HG02852 (cell line): ENCODE results near the gene SCUBE1.

Experiments
- ATAC-seq: cut with Tn5 transposase; IDR thresholded peaks from one replicate; pipeline ENCODE4 v1.9.1; 2021; ENCODE audit warnings: mild to moderate bottlenecking, moderate library complexity; ENCODE audit not compliant: unreplicated experiment

Gene SCUBE1

DNA sequence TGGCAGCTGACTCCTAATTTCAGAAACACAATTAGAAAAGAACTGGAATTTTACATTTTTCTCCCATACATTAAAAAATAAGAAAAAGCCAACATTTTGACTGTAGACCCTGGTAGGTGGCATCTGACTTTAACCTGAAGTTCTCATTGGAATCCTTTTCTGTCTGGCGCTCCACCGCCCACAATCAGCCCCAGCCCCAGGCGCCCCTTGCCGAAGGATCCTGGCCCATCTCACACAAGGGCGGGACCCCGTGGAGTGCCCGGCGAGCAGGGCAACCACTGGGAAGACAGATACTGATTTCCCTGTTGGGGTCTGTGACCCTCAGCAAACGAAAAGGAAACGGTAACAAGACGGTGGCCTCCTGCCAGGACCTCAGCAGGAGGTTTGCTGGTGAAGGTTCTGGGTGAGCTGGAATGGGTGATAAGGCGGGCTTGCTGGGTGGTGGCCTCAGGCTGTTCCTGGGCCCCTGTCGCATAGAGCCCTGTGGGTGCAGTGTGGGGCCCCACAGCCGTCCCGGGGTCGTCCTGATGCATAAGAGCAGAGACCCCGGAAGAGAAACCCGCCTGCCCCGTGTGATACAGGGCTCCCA lies 176.1 kb downstream of the SCUBE1 start:
- ATAC-seq, result no peak

DNA sequence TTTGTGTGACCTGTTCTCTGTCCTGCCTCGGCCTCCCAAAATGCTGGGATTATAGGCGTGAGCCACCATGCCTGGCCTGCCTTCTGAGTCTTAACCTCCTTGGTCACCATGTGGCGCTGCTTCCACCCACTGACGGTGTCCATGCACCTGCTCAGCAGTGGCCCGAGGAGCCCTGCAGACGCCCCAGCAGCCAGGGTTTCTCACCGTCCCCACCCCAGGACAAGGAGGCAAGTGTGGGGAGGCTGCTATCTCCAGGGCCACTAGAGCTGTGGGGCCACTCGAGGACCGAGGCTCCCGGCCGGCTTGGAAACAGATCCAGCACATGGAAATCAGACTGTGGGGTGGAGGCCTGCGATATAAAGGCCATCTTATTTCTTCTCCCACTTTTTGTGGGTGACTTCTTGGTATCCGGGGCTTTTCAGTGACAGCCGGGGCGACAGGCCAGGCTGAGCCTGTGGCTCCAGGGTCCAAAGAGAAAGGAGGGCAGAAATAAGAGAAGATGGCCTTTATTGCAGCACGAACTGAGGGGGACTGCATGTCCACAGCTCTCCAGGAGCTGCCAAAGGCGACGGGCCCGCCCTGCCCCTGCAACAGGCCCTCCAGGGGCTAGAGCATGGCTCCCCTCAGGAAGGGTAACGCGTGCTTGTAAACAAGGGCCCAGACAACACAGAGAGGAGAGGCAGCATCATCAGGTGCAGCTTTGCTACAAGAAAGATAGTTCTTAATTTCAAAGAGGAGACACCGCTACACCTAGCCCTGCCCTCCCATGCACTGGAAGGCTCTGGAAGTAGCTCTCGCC lies 176.8 kb downstream of the SCUBE1 start:
- no peak for ATAC-seq

DNA sequence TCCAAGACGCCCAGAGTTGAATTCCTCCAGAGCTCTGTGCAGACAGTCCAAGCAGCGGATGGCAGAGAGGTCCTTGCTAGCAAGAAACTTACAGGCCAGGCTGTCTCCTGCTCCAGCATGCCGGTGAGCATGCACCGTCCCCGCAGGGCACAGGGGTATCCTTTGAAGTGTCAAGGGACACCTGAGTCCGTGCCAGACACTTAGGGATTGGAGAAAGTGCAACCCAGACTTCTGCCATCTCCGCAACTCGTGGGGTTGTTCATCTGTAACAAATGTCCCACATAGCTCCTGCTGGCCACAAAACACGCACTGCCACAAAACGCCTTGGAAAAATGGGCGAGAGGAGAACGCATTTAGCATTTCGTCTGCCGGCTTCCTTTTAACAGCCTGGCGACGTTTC lies 178.5 kb downstream of the SCUBE1 start:
- no peak for ATAC-seq

DNA sequence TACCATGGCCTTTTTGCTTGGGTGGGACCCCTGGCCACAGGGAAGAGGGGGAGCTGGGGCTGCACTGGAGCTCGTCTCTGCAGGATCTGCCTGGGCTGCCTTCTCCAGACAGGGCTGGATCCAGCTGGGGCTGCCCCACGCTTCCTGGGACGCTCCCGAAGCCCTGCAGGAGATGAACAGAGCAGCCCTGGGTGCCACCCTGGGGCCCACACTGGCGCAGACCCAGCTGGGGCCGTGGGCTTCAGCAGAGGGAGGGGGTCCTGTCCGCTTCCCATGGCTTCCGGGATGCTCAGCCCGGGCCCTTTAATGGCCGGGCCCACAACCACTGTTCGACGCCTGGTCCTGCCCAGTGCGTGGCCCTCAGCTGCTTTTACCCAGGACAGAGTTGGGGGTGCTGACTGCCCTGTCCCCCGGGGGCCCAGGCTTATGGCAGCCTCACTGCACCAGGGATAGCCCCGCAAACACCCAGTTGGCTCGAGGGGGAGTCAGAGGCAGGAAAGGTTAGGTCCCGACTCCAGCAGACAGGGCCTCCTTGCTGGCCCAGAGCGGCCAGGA lies 179.9 kb downstream of the SCUBE1 start:
- ATAC-seq, result no peak

DNA sequence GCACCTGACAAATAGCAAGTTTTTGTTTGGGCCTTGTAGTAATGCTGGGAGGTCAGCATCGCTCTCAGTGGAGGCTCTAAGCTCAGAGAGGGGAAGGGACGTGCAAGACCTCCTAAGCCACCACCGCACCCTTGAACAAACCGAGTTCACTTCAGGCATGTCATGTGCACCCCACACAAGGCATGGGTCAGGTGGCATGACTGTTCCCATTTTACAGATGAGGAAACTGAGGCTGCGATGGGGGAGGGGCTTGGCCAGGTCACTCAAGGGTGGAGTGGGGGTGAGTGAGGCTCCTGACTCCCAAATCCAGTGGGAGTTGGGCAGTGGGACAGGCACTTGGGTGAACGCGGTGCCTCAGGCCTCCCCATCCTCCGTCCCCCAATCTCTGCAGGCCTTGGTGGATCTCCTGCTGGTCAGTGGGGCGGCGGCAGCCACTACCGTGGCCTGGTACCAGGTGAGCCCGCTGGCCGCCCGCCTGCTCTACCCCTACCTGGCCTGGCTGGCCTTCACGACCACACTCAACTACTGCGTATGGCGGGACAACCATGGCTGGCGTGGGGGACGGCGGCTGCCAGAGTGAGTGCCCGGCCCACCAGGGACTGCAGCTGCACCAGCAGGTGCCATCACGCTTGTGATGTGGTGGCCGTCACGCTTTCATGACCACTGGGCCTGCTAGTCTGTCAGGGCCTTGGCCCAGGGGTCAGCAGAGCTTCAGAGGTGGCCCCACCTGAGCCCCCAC lies 180.6 kb downstream of the SCUBE1 start:
- ATAC-seq, result no peak

DNA sequence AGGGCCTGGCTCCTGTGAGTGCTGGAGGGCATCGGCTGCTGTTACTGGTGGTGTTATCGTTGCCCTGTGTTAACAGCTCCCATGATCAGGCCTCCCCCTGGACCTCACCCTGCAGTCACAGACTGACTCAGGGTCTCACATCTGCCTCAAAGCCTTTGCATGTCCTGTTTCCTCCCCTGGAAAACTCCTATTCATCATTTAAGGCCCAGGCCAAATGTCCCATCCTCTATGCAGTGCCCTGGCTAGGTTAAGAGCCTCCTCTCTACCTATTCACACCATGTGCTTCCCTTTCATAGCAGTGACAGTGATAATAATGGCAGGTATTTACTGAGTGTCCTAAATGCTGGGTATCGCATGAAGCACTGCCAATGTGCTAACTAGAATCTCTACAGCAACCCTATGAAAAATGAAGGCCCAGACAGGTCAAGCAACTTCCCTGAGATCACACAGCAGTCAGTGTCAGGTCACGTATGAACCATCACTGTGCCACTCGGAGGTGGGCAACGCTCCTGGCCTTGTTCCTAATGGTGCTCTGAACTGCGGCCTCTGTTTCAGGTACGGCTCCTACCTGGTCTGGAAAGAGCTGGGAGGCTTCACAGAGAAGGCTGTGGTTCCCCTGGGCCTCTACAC lies 182.6 kb downstream of the SCUBE1 start:
- ATAC-seq, result no peak

DNA sequence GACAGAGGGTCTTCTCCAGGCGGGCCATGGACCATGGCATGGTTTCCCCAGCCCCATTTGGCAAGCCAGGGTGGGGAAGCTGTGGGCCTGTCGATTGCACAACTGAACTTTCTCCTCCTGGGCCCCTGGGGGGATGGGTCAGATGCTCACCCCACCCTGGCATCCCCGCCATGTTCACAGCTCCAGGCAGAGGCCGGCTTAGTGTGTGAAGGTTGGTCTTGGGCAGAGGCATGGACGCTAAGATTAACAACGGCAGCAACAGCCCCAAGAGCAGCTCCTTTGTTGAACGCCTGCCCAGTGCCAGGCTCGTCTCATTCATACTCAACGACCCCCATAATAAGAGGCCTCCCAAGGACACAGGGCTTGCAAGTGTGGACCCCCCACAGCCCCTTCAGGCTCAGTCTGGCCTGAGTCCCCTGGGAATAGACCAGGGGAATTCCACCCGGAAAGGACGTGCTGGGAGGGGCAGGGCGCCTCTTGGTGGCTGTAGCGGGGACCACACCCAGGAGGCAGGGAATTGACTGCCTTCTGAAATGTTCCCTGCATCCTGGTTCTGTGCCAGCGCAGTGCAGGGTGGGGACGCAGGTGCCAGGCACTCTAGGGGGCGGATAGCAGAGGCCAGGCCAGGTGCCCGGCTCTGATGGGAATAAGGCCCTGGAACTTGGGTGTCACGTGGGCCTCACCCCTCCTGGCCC lies 183.5 kb downstream of the SCUBE1 start:
- ATAC-seq, result no peak

- no peak for ATAC-seq
These were observed 184.2 kb downstream of the SCUBE1 start for GRCh38 chr22:43158778-43159483.

- ATAC-seq, result no peak
These were observed 185.2 kb downstream of the SCUBE1 start for GRCh38 chr22:43157874-43158546.

DNA sequence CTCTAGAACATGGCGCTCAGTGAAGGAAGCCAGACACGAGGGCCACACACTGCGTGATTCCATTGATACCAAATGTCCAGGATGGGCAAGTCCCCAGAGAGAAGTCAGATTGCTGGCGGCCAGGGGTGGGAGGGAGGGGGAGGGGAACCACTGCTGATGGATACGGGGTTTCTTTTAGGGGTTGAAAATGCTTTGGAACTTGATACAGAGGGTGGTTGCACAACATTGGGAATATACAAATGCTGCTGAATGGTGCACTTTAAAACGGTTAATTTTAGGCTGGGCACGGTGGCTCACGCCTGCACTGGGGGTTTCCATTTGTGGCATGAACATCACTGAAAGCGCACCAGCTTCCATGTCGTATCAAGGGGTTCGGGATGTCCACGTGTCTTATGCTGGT lies 186.8 kb downstream of the SCUBE1 start:
- ATAC-seq, result no peak

- no peak for ATAC-seq
These were observed 187.4 kb downstream of the SCUBE1 start for GRCh38 chr22:43155789-43156188.

DNA sequence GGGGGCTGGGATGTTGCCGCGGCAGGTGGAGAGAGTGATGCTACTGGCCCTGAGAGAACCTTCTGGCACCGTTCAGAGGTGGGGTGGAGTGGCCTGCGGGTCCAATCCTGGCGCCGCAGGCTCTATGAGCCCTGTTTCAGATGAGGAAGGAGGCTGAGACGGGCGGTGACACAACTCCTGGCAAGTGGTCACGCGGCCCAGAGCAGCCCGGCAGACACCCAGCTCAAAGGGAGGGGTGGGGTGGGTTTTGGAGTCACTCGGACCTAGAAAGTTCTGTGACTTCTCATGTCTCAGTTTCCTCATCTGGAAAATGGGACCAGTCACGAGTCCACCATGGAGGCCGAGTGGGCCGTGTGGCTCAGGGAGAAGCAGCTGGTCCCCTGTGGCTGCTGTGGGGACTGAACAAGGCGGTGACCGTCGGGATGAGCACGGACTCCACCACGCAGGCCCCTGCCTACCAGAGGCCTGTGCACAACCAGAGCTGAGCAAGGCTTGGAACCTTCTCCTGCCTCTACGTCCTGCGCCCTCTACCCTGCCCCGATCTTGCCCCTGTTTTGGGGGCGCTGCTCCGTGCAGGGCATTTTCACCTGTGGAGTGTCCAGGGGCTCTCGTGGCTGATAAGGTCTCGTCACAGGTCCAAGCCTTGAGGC lies 188.2 kb downstream of the SCUBE1 start:
- no peak for ATAC-seq

DNA sequence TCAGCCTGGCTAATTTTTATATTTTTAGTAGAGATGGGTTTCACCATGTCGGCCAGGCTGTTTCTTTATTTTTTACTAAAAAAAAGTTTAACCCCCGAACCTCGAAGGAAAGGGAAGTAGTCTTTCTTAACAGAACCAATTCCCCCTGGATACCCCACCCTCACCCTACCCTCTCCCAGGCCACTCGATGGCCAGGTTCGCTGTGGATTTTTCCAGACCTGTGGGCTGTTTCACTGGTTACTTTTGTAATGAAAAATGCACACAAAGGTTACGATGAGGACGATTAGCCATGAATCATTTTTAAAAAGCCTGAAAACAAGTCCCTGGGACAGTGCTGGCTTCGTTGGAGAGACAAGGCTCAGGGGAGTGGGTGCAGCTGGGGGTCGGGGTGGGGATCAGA lies 189.3 kb downstream of the SCUBE1 start:
- ATAC-seq, result no peak

GRCh38 chr22:43152357-43153071 lies 190.7 kb downstream of the SCUBE1 start:
- no peak for ATAC-seq

GRCh38 chr22:43152003-43152356 lies 191.2 kb downstream of the SCUBE1 start:
- ATAC-seq, result no peak

- no peak for ATAC-seq
These were observed 191.7 kb downstream of the SCUBE1 start, which contains the start of gene TSPO for GRCh38 chr22:43151251-43152002. Gene TSPO (plus strand): TSS chr22:43151559. CDS start chr22:43159239, 7,680 bp downstream.

- ATAC-seq, result no peak
These were observed 192.4 kb downstream of the SCUBE1 start for GRCh38 chr22:43150731-43151206.
